Neuron (in vitro differentiated cells): ENCODE data around the gene ARID3A.
"Not testable (repeated sequence)": the region's sequence is repeated elsewhere in the genome, so short reads cannot be mapped to it uniquely, and the experiment has no call there.

ENCODE experiments used
- H2AFZ ChIP-seq: one replicate; pipeline ENCODE4 v1.6.1; 2013; ENCODE audit warnings: low read depth, mild to moderate bottlenecking, inconsistent platforms, low read length, moderate library complexity
- H3K27me3 ChIP-seq: one replicate; pipeline ENCODE4 v1.6.1; 2013; ENCODE audit warnings: low read length; ENCODE audit not compliant: insufficient read depth
- H3K36me3 ChIP-seq: one replicate; pipeline ENCODE4 v1.6.1; 2013; ENCODE audit warnings: low read length; ENCODE audit not compliant: insufficient read depth
- H3K4me1 ChIP-seq: one replicate; pipeline ENCODE4 v1.6.1; 2013; ENCODE audit warnings: low read length; ENCODE audit not compliant: insufficient read depth
- H3K4me3 ChIP-seq: 2 replicates; pipeline ENCODE4 v1.5.1; 2013; ENCODE audit warnings: mild to moderate bottlenecking, low read length, moderate library complexity
- H3K9me3 ChIP-seq: one replicate; pipeline ENCODE4 v1.6.1; 2013; ENCODE audit warnings: low read length

ARID3A gene

GRCh38 chr19:954672-955494 is 29.0 kb downstream of the ARID3A start:
- H3K36me3 ChIP-seq, result no peaks in the 10 kb centered on the region
- H3K9me3 ChIP-seq, result no peaks in the 10 kb centered on the region
- peaks cover 12% of the 10 kb centered on the region for H3K4me1 ChIP-seq
- no peaks in the 10 kb centered on the region for H3K27me3 ChIP-seq
- no peak overlapping the region for H3K4me3 ChIP-seq
- no peak overlapping the region for H2AFZ ChIP-seq

DNA sequence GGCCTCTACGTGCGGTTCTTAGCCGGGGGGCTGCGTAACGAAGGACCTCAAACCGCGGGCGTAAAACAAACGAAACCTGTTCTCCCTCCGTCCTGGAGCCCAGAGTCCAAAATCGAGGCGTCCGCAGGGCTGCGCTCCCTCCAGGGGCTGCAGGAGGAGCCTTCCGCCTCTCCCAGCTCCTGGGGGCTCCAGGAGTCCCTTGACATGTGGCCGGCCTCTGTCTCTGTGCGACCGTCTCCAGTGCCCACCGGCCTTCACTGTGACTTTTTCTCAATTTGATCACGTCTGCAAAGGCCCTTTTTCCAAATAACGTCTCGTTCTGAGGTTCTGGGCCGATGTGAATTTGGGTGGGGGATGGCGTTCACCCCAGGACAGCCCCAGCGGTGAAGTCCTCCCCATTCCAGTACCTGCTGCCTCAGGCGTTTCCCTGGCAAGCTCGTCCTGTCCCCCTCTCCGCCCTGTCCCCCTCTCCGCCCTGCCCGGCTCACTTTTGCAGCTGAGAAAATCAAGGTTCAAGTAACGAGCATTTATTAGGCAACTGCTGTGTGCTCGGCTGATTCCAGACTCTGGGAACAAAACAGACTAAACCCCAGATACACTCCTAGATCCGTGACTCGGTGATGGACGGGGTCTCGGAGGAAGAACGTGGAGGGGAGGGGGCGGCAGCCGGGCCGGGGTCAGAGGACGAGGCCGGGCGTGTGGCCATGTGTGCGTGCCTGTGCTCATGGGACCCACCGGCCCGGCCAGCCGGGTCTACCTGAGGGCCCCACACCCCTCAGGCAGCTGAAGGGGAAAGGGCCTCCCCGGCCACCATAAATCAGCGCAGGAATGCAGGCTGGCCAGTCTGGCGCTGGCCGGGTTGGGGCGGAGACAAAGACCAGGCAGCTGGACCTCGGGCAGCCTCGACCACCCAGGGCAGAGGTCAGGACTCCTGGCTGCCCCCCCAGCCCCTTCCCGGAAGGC is 30.2 kb downstream of the ARID3A start:
- peaks cover 12% of the 10 kb centered on the region for H3K4me1 ChIP-seq

GRCh38 chr19:956766-957440 is 31.1 kb downstream of the ARID3A start:
- Histone ChIP-seq H3K27me3 (no peaks in the 10 kb centered on the region), H3K4me3 (no peak overlapping the region), H2AFZ (no peak overlapping the region), H3K9me3 (no peaks in the 10 kb centered on the region), H3K36me3 (peaks cover under 1% of the 10 kb centered on the region), H3K4me1 (peaks cover 15% of the 10 kb centered on the region)

More for the DNA sequence above, 30.2 kb downstream of the ARID3A start:
- H3K36me3 ChIP-seq, result no peaks in the 10 kb centered on the region
- H3K27me3 ChIP-seq, result no peaks in the 10 kb centered on the region
- H3K9me3 ChIP-seq, result no peaks in the 10 kb centered on the region
- H2AFZ ChIP-seq, result no peak overlapping the region
- H3K4me3 ChIP-seq, result no peak overlapping the region

DNA sequence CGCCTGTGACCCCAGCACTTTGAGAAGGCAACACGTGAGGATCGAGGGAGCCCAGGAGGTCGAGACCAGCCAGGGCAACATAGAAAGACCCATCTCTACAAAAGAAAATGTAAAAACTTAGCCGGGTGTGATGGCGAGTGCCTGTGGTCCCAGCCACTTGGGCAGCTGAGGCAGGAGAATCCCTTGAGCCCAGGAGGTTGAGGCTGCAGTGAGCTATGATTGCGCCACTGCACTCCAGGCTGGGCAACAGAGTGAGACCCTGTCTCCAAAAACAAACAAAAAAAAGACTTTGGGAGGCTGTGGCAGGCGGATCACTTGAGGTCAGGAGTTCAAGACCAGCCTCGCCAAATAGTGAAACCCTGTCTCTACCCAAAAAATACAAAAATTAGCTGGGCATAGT is 31.7 kb downstream of the ARID3A start:
- H3K9me3 ChIP-seq, H3K27me3 ChIP-seq, H2AFZ ChIP-seq, H3K4me3 ChIP-seq, H3K36me3 ChIP-seq: not testable (repeated sequence)
- peaks cover 15% of the 10 kb centered on the region for H3K4me1 ChIP-seq

- Histone ChIP-seq H3K4me1 (peaks cover 15% of the 10 kb centered on the region), H3K9me3 (peaks cover 2% of the 10 kb centered on the region), H2AFZ (no peak overlapping the region), H3K27me3 (no peaks in the 10 kb centered on the region), H3K4me3 (no peak overlapping the region), H3K36me3 (peaks cover 16% of the 10 kb centered on the region)
Measured at GRCh38 chr19:958967-959855, 33.4 kb downstream of the ARID3A start.

GRCh38 chr19:960020-960419 is 34.2 kb downstream of the ARID3A start:
- Histone ChIP-seq H3K27me3 (no peaks in the 10 kb centered on the region), H3K4me3 (no peak overlapping the region), H3K4me1 (peaks cover 15% of the 10 kb centered on the region), H2AFZ (no peak overlapping the region), H3K36me3 (peaks cover 23% of the 10 kb centered on the region), H3K9me3 (peaks cover 6% of the 10 kb centered on the region)

DNA sequence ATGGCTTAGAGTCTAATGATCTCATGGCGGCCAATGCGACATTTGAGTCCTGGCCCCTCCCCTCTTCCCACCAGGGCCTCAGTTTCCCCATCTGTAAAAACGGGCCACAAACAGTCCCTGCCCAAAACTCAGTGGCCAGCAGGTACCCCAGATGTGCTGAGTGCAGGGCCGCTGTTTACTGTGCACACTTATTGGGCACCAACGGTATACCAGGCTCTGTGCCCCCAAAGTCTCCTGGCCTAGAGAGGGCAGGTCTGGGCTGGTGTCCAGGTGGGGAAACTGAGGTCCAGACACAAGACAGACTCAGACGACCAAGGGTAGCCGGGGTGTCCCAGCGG is 34.7 kb downstream of the ARID3A start:
- H3K27me3 ChIP-seq, result no peaks in the 10 kb centered on the region
- H3K4me1 ChIP-seq, result peaks cover 15% of the 10 kb centered on the region
- H3K36me3 ChIP-seq, result peaks cover 28% of the 10 kb centered on the region
- peaks cover 9% of the 10 kb centered on the region for H3K9me3 ChIP-seq
- no peak overlapping the region for H3K4me3 ChIP-seq
- no peak overlapping the region for H2AFZ ChIP-seq

DNA sequence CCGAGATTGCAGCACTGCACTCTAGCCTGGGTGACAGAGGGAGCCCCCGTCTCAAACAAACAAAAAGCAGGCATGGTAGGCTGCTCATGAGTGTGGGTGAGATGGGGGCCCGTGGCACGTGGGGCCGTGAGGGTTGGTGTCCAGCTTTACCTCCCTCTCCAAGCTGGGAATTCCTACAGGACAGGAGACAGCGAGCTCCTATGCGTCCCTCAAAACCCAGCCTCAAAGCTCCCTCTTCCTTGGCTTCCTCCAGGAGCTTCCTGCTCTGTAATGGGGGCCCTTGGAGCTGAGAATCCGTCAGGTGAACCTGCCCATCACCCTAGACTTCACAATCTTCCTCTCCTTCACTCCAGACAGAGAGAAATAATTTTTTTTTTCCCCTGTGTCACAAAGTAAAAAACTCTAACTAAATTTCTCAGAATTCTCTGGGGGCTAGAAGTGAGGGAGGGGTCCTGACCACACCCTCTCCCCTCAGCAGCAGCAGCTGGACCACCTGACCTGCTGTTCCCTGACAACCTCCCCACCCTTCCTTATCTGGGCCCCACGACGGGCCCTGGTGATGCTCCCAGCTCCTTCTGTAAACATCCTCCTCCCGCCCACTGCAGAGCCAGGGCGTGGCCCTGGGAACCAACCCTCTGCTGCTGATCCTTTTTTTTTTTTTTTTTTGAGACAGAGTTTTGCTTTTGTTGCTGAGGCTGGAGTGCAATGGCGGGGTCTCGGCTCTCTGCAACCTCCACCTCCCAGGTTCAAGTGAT is 36.2 kb downstream of the ARID3A start:
- Histone ChIP-seq H3K4me1 (peaks cover 3% of the 10 kb centered on the region), H3K36me3 (peaks cover 35% of the 10 kb centered on the region), H3K27me3 (no peaks in the 10 kb centered on the region), H3K4me3 (no peak overlapping the region), H2AFZ (no peak overlapping the region), H3K9me3 (peaks cover 14% of the 10 kb centered on the region)

GRCh38 chr19:962683-963400 is 37.0 kb downstream of the ARID3A start:
- Histone ChIP-seq H3K27me3 (no peaks in the 10 kb centered on the region), H3K9me3 (peaks cover 14% of the 10 kb centered on the region), H3K4me3 (no peak overlapping the region), H2AFZ (no peak overlapping the region), H3K36me3 (peaks cover 40% of the 10 kb centered on the region), H3K4me1 (peaks cover 3% of the 10 kb centered on the region)

GRCh38 chr19:963486-963951 is 37.7 kb downstream of the ARID3A start:
- no peaks in the 10 kb centered on the region for H3K27me3 ChIP-seq
- H2AFZ ChIP-seq, result no peak overlapping the region
- H3K4me3 ChIP-seq, result no peak overlapping the region
- peaks cover 3% of the 10 kb centered on the region for H3K4me1 ChIP-seq
- H3K9me3 ChIP-seq, result peaks cover 17% of the 10 kb centered on the region
- H3K36me3 ChIP-seq, result peaks cover 44% of the 10 kb centered on the region

DNA sequence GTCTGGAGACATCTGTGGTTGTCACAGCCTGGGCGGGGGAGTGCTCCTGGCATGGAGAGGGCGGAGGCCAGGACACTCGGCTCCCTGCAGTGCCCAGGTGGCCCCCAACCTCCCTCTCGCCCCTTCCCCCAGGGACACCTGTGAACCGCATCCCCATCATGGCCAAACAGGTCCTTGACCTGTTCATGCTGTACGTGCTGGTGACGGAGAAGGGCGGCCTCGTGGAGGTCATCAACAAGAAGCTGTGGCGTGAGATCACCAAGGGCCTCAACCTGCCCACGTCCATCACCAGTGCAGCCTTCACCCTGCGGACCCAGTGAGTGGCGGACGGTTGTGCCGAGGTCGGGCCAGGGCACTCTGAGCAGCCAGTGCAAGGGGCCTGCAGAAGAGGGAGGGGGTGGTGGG is 38.3 kb downstream of the ARID3A start:
- Histone ChIP-seq H3K9me3 (peaks cover 21% of the 10 kb centered on the region), H3K36me3 (peaks cover 50% of the 10 kb centered on the region), H3K27me3 (no peaks in the 10 kb centered on the region), H3K4me3 (no peak overlapping the region), H3K4me1 (peaks cover 3% of the 10 kb centered on the region), H2AFZ (no peak overlapping the region)
